Measurements from ENCODE around the gene LY6G6F. TPM values are rescaled to one million over a fixed set of nuclear protein-coding genes. Genes with fewer than 3 reads are reported as not detected.

LY6G6F gene
- total RNA-seq, 1 donor from 2014 or later, result not detected

DNA sequence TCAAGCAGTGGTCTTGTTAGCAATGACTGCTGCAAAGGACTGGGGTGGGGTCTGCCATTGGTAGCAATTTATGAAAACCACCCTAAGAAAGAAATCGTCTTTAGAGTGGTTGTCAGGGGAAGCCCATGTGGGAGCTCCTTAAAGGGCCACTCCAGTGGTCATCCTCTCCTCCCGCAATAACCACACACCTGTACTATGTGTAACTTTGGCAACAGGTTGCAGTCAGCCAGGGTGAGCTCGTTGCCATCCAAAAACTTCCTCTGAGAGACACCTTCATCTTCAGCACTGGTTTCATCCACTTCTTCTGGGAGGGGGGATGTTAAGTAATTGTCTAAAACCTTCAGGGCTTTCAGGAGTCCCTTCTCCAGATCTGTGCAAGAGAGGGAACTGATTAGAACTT, 25.4 kb downstream of the LY6G6F start:
- DNase-seq (ENCODE audit: low read depth) (no peak), FAIRE-seq (no peak)
- H3K4me2 ChIP-seq (ENCODE audit: low read length), result no peak overlapping the region
- H3K27ac ChIP-seq (ENCODE audit: low read depth, low read length), result no peak overlapping the region
- peaks cover 67% of the 10 kb centered on the region for H4K20me1 ChIP-seq (ENCODE audit: insufficient read depth, low read length)
- H3K27me3 ChIP-seq (ENCODE audit: insufficient read depth, low read length), result no peaks in the 10 kb centered on the region
- TF ChIP-seq, protein P1, sequence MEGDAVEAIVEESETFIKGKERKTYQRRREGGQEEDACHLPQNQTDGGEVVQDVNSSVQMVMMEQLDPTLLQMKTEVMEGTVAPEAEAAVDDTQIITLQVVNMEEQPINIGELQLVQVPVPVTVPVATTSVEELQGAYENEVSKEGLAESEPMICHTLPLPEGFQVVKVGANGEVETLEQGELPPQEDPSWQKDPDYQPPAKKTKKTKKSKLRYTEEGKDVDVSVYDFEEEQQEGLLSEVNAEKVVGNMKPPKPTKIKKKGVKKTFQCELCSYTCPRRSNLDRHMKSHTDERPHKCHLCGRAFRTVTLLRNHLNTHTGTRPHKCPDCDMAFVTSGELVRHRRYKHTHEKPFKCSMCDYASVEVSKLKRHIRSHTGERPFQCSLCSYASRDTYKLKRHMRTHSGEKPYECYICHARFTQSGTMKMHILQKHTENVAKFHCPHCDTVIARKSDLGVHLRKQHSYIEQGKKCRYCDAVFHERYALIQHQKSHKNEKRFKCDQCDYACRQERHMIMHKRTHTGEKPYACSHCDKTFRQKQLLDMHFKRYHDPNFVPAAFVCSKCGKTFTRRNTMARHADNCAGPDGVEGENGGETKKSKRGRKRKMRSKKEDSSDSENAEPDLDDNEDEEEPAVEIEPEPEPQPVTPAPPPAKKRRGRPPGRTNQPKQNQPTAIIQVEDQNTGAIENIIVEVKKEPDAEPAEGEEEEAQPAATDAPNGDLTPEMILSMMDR (IDR thresholded peaks at IDR 0.05; ENCODE audit: insufficient read depth, low read depth, low read length), result no peak
- TF ChIP-seq EZH2 (IDR thresholded peaks at IDR 0.05; ENCODE audit: insufficient read depth, low read length), result no peak
- H3K4me3 Mint-ChIP-seq (ENCODE audit: unreplicated experiment), result peak overlapping the region; percentile 72
- H3K27me3 Mint-ChIP-seq (ENCODE audit: low read depth, unreplicated experiment), result no peaks in the 10 kb centered on the region
- H3K79me2 ChIP-seq (ENCODE audit: insufficient read depth, low read length), result peaks cover 57% of the 10 kb centered on the region
- H3K4me1 ChIP-seq (ENCODE audit: insufficient read depth, low read length), result peaks cover 35% of the 10 kb centered on the region
- H3K4me1 Mint-ChIP-seq (ENCODE audit: low read depth, unreplicated experiment), result peaks cover 28% of the 10 kb centered on the region
- H3K9me3 Mint-ChIP-seq (ENCODE audit: unreplicated experiment), result no peaks in the 10 kb centered on the region
- H3K36me3 ChIP-seq (ENCODE audit: insufficient read depth, low read length), result peaks cover 32% of the 10 kb centered on the region
- H3K9ac ChIP-seq (ENCODE audit: low read length), result no peak overlapping the region
- peaks cover 17% of the 10 kb centered on the region for H3K36me3 Mint-ChIP-seq (ENCODE audit: low read depth, unreplicated experiment)
- H2AFZ ChIP-seq (ENCODE audit: low read depth, low read length), result no peak overlapping the region
- H3K4me3 ChIP-seq (ENCODE audit: insufficient read depth, low read depth, low read length), result no peak overlapping the region
- H3K9me3 ChIP-seq (ENCODE audit: insufficient read depth, low read depth, low read length), result no peaks in the 10 kb centered on the region
- H3K27ac Mint-ChIP-seq (ENCODE audit: unreplicated experiment), result peak overlapping the region; percentile 26

DNA sequence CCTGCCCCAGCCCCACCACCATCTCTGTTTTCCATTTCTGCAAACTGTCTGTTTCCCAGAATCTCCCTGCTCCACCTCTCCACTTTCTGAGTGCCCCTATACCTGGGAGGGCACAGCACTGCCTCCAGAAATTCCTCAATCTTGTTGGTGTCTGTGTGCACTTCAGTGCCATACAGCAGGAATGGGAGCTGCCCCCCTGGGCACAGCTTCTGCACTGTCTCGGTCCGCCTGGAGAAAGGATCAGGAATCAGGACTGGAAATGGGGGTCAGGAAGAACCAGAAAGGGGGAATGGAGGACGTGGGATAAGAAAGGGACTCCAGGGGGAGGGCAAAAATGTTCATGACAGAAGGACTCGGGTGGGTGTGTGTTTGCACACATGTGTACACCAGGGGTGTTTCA, 27.1 kb downstream of the LY6G6F start:
- H3K27ac ChIP-seq (ENCODE audit: low read depth, low read length), result peak overlapping the region; percentile 81
- peaks cover 53% of the 10 kb centered on the region for H3K79me2 ChIP-seq (ENCODE audit: insufficient read depth, low read length)
- no peak overlapping the region for H2AFZ ChIP-seq (ENCODE audit: low read depth, low read length)
- no peaks in the 10 kb centered on the region for H3K9me3 ChIP-seq (ENCODE audit: insufficient read depth, low read depth, low read length)
- H3K27ac Mint-ChIP-seq (ENCODE audit: unreplicated experiment), result peak overlapping the region; percentile 99
- DNase-seq (ENCODE audit: low read depth) (no peak), FAIRE-seq (no peak)
- H3K4me3 ChIP-seq (ENCODE audit: insufficient read depth, low read depth, low read length), result peak overlapping the region; percentile 88
- H3K27me3 Mint-ChIP-seq (ENCODE audit: low read depth, unreplicated experiment), result no peaks in the 10 kb centered on the region
- H3K4me2 ChIP-seq (ENCODE audit: low read length), result peak overlapping the region; percentile 93
- H3K36me3 Mint-ChIP-seq (ENCODE audit: low read depth, unreplicated experiment), result peaks cover 16% of the 10 kb centered on the region
- TF ChIP-seq, protein P1 (IDR thresholded peaks at IDR 0.05; ENCODE audit: insufficient read depth, low read depth, low read length), result no peak
- TF ChIP-seq EZH2 (IDR thresholded peaks at IDR 0.05; ENCODE audit: insufficient read depth, low read length), result no peak
- peak overlapping the region; percentile 99 for H3K4me3 Mint-ChIP-seq (ENCODE audit: unreplicated experiment)
- no peaks in the 10 kb centered on the region for H3K27me3 ChIP-seq (ENCODE audit: insufficient read depth, low read length)
- peaks cover 53% of the 10 kb centered on the region for H4K20me1 ChIP-seq (ENCODE audit: insufficient read depth, low read length)
- peaks cover 32% of the 10 kb centered on the region for H3K36me3 ChIP-seq (ENCODE audit: insufficient read depth, low read length)
- peaks cover 44% of the 10 kb centered on the region for H3K4me1 Mint-ChIP-seq (ENCODE audit: low read depth, unreplicated experiment)
- no peaks in the 10 kb centered on the region for H3K9me3 Mint-ChIP-seq (ENCODE audit: unreplicated experiment)
- H3K9ac ChIP-seq (ENCODE audit: low read length), result peak overlapping the region; percentile 90
- peaks cover 47% of the 10 kb centered on the region for H3K4me1 ChIP-seq (ENCODE audit: insufficient read depth, low read length)

DNA sequence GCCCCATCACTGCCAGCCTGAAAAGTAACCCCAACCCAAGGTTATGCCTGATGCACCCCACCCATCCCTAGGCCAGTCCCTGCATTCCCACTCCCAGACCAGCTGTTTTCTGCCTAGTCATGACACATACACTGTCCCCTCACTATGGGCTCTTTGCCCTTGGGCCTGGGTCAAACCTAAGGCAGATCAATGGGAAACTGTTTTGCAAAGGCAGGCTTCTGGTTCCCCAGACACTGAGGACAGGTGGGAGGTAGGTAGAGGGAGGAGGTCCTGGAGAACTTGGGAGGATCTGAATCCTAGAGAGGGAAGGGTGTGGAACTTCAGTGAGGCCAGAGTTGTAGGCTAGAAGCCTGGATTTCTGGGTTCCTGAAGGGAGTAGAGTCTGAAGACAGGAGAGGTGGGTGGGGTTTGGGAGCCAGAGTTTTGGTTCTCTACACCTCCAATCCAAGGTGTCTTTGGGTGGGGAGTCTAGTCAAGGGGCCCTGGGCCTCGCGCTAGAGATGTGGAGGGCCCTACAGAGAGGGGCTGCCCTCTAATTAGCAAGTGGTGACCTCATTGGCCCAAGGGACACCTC, 27.7 kb downstream of the LY6G6F start:
- H3K4me3 ChIP-seq (ENCODE audit: insufficient read depth, low read depth, low read length), result peak overlapping the region; percentile 88
- peaks cover 48% of the 10 kb centered on the region for H3K79me2 ChIP-seq (ENCODE audit: insufficient read depth, low read length)
- no peak for TF ChIP-seq EZH2 (IDR thresholded peaks at IDR 0.05; ENCODE audit: insufficient read depth, low read length)
- TF ChIP-seq, protein P1 (IDR thresholded peaks at IDR 0.05; ENCODE audit: insufficient read depth, low read depth, low read length), result no peak
- FAIRE-seq (no peak), DNase-seq (ENCODE audit: low read depth) (no peak)
- H3K36me3 ChIP-seq (ENCODE audit: insufficient read depth, low read length), result peaks cover 32% of the 10 kb centered on the region
- H3K4me1 ChIP-seq (ENCODE audit: insufficient read depth, low read length), result peaks cover 49% of the 10 kb centered on the region
- Mint-ChIP-seq H3K9me3 (ENCODE audit: unreplicated experiment) (no peaks in the 10 kb centered on the region), H3K36me3 (ENCODE audit: low read depth, unreplicated experiment) (peaks cover 16% of the 10 kb centered on the region), H3K27me3 (ENCODE audit: low read depth, unreplicated experiment) (no peaks in the 10 kb centered on the region), H3K27ac (ENCODE audit: unreplicated experiment) (peak overlapping the region; percentile 99), H3K4me1 (ENCODE audit: low read depth, unreplicated experiment) (peaks cover 49% of the 10 kb centered on the region), H3K4me3 (ENCODE audit: unreplicated experiment) (peak overlapping the region; percentile 99)
- peaks cover 47% of the 10 kb centered on the region for H4K20me1 ChIP-seq (ENCODE audit: insufficient read depth, low read length)
- peak overlapping the region; percentile 90 for H3K9ac ChIP-seq (ENCODE audit: low read length)
- no peak overlapping the region for H2AFZ ChIP-seq (ENCODE audit: low read depth, low read length)
- peak overlapping the region; percentile 81 for H3K27ac ChIP-seq (ENCODE audit: low read depth, low read length)
- H3K9me3 ChIP-seq (ENCODE audit: insufficient read depth, low read depth, low read length), result no peaks in the 10 kb centered on the region
- H3K4me2 ChIP-seq (ENCODE audit: low read length), result peak overlapping the region; percentile 93
- H3K27me3 ChIP-seq (ENCODE audit: insufficient read depth, low read length), result no peaks in the 10 kb centered on the region

Data from astrocyte (in vitro differentiated cells and primary cell).